CD4-positive, alpha-beta memory T cell (primary cell): Measurements from ENCODE around the gene PDE8A. TPM values are rescaled to one million over a fixed set of nuclear protein-coding genes. Genes with fewer than 3 reads are reported as not detected.
"Not testable (repeated sequence)": the region's sequence is repeated elsewhere in the genome, so short reads cannot be mapped to it uniquely, and the experiment has no call there.

Experiments used
- CTCF ChIA-PET: fragments of 350-600 bp; sonication (Branson Sonifier 250); formaldehyde crosslinking; loops from one replicate; lab custom pipeline; 2021; ENCODE audit warnings: inconsistent platforms; ENCODE audit not compliant: partially characterized antibody; lab: Charles Lee
- POLR2A ChIA-PET: fragments of 350-600 bp; sonication (Branson Sonifier 250); formaldehyde crosslinking; loops from one replicate; lab custom pipeline; 2021; ENCODE audit not compliant: partially characterized antibody; lab: Charles Lee
- DNase-seq, 5 donors: peaks; one replicate each; pipeline versions ENCODE4 v3.0.0 to v3.0.0-alpha.2; 2020 to 2022; ENCODE audit warnings: mixed read lengths in 1 of 5
- H3K27ac ChIP-seq: one replicate; pipeline ENCODE4 v1.7.0; 2013; ENCODE audit warnings: low read depth, low read length
- H3K27me3 ChIP-seq: 2 replicates; pipeline ENCODE4 v1.7.0; 2013; ENCODE audit warnings: mild to moderate bottlenecking, low read length, moderate library complexity; ENCODE audit not compliant: insufficient read depth
- H3K36me3 ChIP-seq: 2 replicates; pipeline ENCODE4 v1.7.0; 2013; ENCODE audit warnings: mild to moderate bottlenecking, low read length, moderate library complexity; ENCODE audit not compliant: insufficient read depth
- H3K4me1 ChIP-seq: 2 replicates; pipeline ENCODE4 v1.7.0; 2013; ENCODE audit warnings: mild to moderate bottlenecking, low read length, moderate library complexity; ENCODE audit not compliant: insufficient read depth
- H3K4me3 ChIP-seq, 2 donors: one replicate each; pipeline ENCODE4 v1.7.0; 2013; ENCODE audit warnings: low read length in 2 of 2, mild to moderate bottlenecking in 1 of 2
- H3K9me3 ChIP-seq, 2 donors: one replicate each; pipeline ENCODE4 v1.7.0; 2013; ENCODE audit warnings: low read length in 2 of 2, control low read depth in 1 of 2; ENCODE audit not compliant: control insufficient read depth in 1 of 2
- H3K27ac Mint-ChIP-seq, 7 donors: one replicate each; pipeline ENCODE4 v1.8.0; 2020 to 2021; ENCODE audit warnings: mixed read lengths in 7 of 7, mild to moderate bottlenecking in 6 of 7, inconsistent platforms in 3 of 7, moderate library complexity in 3 of 7
- H3K27me3 Mint-ChIP-seq, 2 donors: one replicate each; pipeline ENCODE4 v1.8.0; 2020 to 2021; ENCODE audit warnings: mixed read lengths in 2 of 2
- H3K36me3 Mint-ChIP-seq, 2 donors: one replicate each; pipeline ENCODE4 v1.8.0; 2020 to 2021; ENCODE audit warnings: mixed read lengths in 2 of 2, inconsistent platforms in 1 of 2, mild to moderate bottlenecking in 1 of 2
- H3K4me1 Mint-ChIP-seq, 4 donors: one replicate each; pipeline ENCODE4 v1.8.0; 2020 to 2021; ENCODE audit warnings: mixed read lengths in 4 of 4, mild to moderate bottlenecking in 1 of 4
- H3K4me3 Mint-ChIP-seq, 8 donors: one replicate each; pipeline ENCODE4 v1.8.0; 2020 to 2021; ENCODE audit warnings: mixed read lengths in 8 of 8, mild to moderate bottlenecking in 7 of 8, moderate library complexity in 6 of 8, inconsistent platforms in 3 of 8
- H3K9me3 Mint-ChIP-seq, 8 donors: one replicate each; pipeline ENCODE4 v1.8.0; 2020 to 2021; ENCODE audit warnings: mixed read lengths in 8 of 8, mild to moderate bottlenecking in 5 of 8, inconsistent platforms in 3 of 8, moderate library complexity in 1 of 8
- intact Hi-C: fragments of 100-400 bp; cut with micrococcal nuclease; formaldehyde crosslinking; loops from one replicate; pipeline ENCODE4 v1.15.1; 2023
- polyA plus RNA-seq, 2 donors: library from polyadenylated mRNA; unstranded; fragments of 300-500 nt; fragmentation: Illumina TruSeq; gene quantifications; one replicate each; pipeline ENCODE4 v1.2.3, GENCODE V29; 2021
- total RNA-seq, 2 experiments: library from RNA; stranded (reverse); gene quantifications; one replicate each; pipeline ENCODE4 v1.2.3, GENCODE V29; 2021

PDE8A gene
- total and polyA plus RNA-seq, 4 experiments from 2014 or later, result 1.9 to 41.3 (median 22.4) TPM

GRCh38 chr15:84981054-84981710, 474 bp upstream of the PDE8A start:
- Histone ChIP-seq H3K4me3 (peak overlapping the region; percentile 43 to 86), H3K36me3 (no peaks in the 10 kb centered on the region), H3K9me3 (no peaks in the 10 kb centered on the region), H3K27me3 (no peaks in the 10 kb centered on the region), H3K4me1 (peaks cover 42% of the 10 kb centered on the region), H3K27ac (peak overlapping the region; percentile 83)
- Mint-ChIP-seq H3K27me3 (no peaks in the 10 kb centered on the region), H3K27ac (peak overlapping the region; percentile 94 to 98 (median 97)), H3K4me1 (peaks cover 24 to 51% (median 38%) of the 10 kb centered on the region in 4 donors), H3K36me3 (peaks cover 0 to 12% of the 10 kb centered on the region in 2 donors), H3K4me3 (peak overlapping the region; percentile 89 to 98 (median 95)), H3K9me3 (no peaks in the 10 kb centered on the region)
- peak; percentile 95 to 99 (median 98) for DNase-seq
- intact Hi-C loops, result loop anchor here (1.0 to 2.0 kb wide), 4 partner anchors 9 to 400 kb away; partner anchors contain the start of genes AKAP13, WDR73 and ZSCAN2
- CTCF ChIA-PET, result interaction anchor here (0.8 to 2.6 kb wide), 10 partner anchors 8 to 410 kb away, joined by 3 to 8 read pairs (median 4); no protein-coding TSS in a partner anchor
- POLR2A ChIA-PET, result interaction anchor here (0.8 to 3.8 kb wide), 31 partner anchors 7 to 601 kb away, joined by 3 to 25 read pairs (median 5); partner anchors contain the start of genes SEC11A and WDR73

GRCh38 chr15:84982301-84982920, 755 bp downstream of the PDE8A start:
- Histone ChIP-seq H3K4me3 (peak overlapping the region; percentile 65 to 86), H3K27ac (peak overlapping the region; percentile 83), H3K4me1 (peaks cover 54% of the 10 kb centered on the region), H3K36me3 (no peaks in the 10 kb centered on the region), H3K27me3 (no peaks in the 10 kb centered on the region), H3K9me3 (no peaks in the 10 kb centered on the region)
- Mint-ChIP-seq H3K9me3 (peaks cover 0 to 1% (median 0%) of the 10 kb centered on the region in 8 donors), H3K27me3 (no peaks in the 10 kb centered on the region), H3K36me3 (peaks cover 0 to 12% of the 10 kb centered on the region in 2 donors), H3K4me3 (peak overlapping the region; percentile 94 to 99 (median 96)), H3K4me1 (peaks cover 30 to 62% (median 47%) of the 10 kb centered on the region in 4 donors), H3K27ac (peak overlapping the region; percentile 97 to 99 (median 98))
- ChIA-PET POLR2A (interaction anchor here (0.6 to 3.7 kb wide), 4 partner anchors 10 to 382 kb away, joined by 3 to 25 read pairs (median 4); no protein-coding TSS in a partner anchor), CTCF (no interaction called here)
- intact Hi-C loops, result loop anchor here (2.0 kb wide), 1 partner anchor 50 kb away; no protein-coding TSS in a partner anchor
- DNase-seq, result peak; percentile 56 to 84 (median 68)

GRCh38 chr15:84983294-84983693, 1.6 kb downstream of the PDE8A start:
- peaks cover 0 to 1% (median 0%) of the 10 kb centered on the region in 8 donors for H3K9me3 Mint-ChIP-seq
- no peak for DNase-seq
- intact Hi-C loops, result loop anchor here (2.0 kb wide), 1 partner anchor 50 kb away; no protein-coding TSS in a partner anchor
- POLR2A ChIA-PET, result interaction anchor here (1.4 to 3.7 kb wide), 2 partner anchors 9 to 20 kb away, joined by 3 to 25 read pairs; no protein-coding TSS in a partner anchor
- CTCF ChIA-PET, result interaction anchor here (1.2 kb wide), 1 partner anchor 61 kb away, joined by 3 read pairs; no protein-coding TSS in a partner anchor
- peak overlapping the region; percentile 94 to 99 (median 96) for H3K4me3 Mint-ChIP-seq
- no peaks in the 10 kb centered on the region for H3K27me3 Mint-ChIP-seq
- H3K36me3 ChIP-seq, result no peaks in the 10 kb centered on the region
- no peaks in the 10 kb centered on the region for H3K9me3 ChIP-seq
- peaks cover 62% of the 10 kb centered on the region for H3K4me1 ChIP-seq
- H3K27ac Mint-ChIP-seq, result peak overlapping the region; percentile 32 to 99 (median 98)
- H3K4me3 ChIP-seq, result peak overlapping the region in 1 of 2 donors; percentile 86
- H3K27me3 ChIP-seq, result no peaks in the 10 kb centered on the region
- peaks cover 0 to 12% of the 10 kb centered on the region in 2 donors for H3K36me3 Mint-ChIP-seq
- H3K4me1 Mint-ChIP-seq, result peaks cover 36 to 69% (median 52%) of the 10 kb centered on the region in 4 donors
- peak overlapping the region; percentile 19 for H3K27ac ChIP-seq

- H3K4me1 ChIP-seq, result peaks cover 66% of the 10 kb centered on the region
- CTCF ChIA-PET, result interaction anchor here (1.2 kb wide), 1 partner anchor 60 kb away, joined by 3 read pairs; no protein-coding TSS in a partner anchor
- no peaks in the 10 kb centered on the region for H3K36me3 ChIP-seq
- H3K27ac ChIP-seq, result peak overlapping the region; percentile 19
- no peak for DNase-seq
- H3K4me3 ChIP-seq, result peak overlapping the region in 1 of 2 donors; percentile 86
- H3K27me3 Mint-ChIP-seq, result no peaks in the 10 kb centered on the region
- POLR2A ChIA-PET, result interaction anchor here (1.4 to 3.7 kb wide), 2 partner anchors 8 to 19 kb away, joined by 3 to 25 read pairs; no protein-coding TSS in a partner anchor
- peaks cover 40 to 73% (median 57%) of the 10 kb centered on the region in 4 donors for H3K4me1 Mint-ChIP-seq
- intact Hi-C loops, result loop anchor here (2.0 kb wide), 1 partner anchor 49 kb away; no protein-coding TSS in a partner anchor
- peaks cover 0 to 12% of the 10 kb centered on the region in 2 donors for H3K36me3 Mint-ChIP-seq
- peak overlapping the region; percentile 22 to 99 (median 96) for H3K4me3 Mint-ChIP-seq
- no peaks in the 10 kb centered on the region for H3K9me3 ChIP-seq
- H3K27ac Mint-ChIP-seq, result peak overlapping the region in 6 of 7 donors; percentile 25 to 99 (median 86)
- no peaks in the 10 kb centered on the region for H3K27me3 ChIP-seq
- H3K9me3 Mint-ChIP-seq, result peaks cover 0 to 1% (median 0%) of the 10 kb centered on the region in 8 donors
These were observed 2.1 kb downstream of the PDE8A start for GRCh38 chr15:84983711-84984110.

GRCh38 chr15:84985158-84985557, 3.5 kb downstream of the PDE8A start:
- Mint-ChIP-seq H3K36me3 (peaks cover 0 to 12% of the 10 kb centered on the region in 2 donors), H3K4me3 (peak overlapping the region in 4 of 8 donors; percentile 26 to 65 (median 46)), H3K27ac (peak overlapping the region; percentile 19 to 99 (median 53)), H3K4me1 (peaks cover 46 to 80% (median 62%) of the 10 kb centered on the region in 4 donors), H3K9me3 (peaks cover 0 to 1% (median 0%) of the 10 kb centered on the region in 8 donors), H3K27me3 (no peaks in the 10 kb centered on the region)
- CTCF ChIA-PET, result no interaction called here
- Histone ChIP-seq H3K4me1 (peaks cover 73% of the 10 kb centered on the region), H3K27me3 (no peaks in the 10 kb centered on the region), H3K27ac (no peak overlapping the region), H3K4me3 (no peak overlapping the region), H3K9me3 (no peaks in the 10 kb centered on the region), H3K36me3 (no peaks in the 10 kb centered on the region)
- intact Hi-C loops, result no loop called here
- no peak for DNase-seq
- POLR2A ChIA-PET, result no interaction called here

GRCh38 chr15:84987351-84987750, 5.7 kb downstream of the PDE8A start:
- H3K36me3 Mint-ChIP-seq, H3K27me3 Mint-ChIP-seq, H3K27ac ChIP-seq, H3K27me3 ChIP-seq, H3K4me3 ChIP-seq, H3K9me3 ChIP-seq, DNase-seq, H3K36me3 ChIP-seq, intact Hi-C loops, H3K9me3 Mint-ChIP-seq: not testable (repeated sequence)
- Mint-ChIP-seq H3K27ac (peak overlapping the region in 6 of 7 donors; percentile 36 to 99 (median 86)), H3K4me1 (peaks cover 59 to 97% (median 79%) of the 10 kb centered on the region in 4 donors), H3K4me3 (peak overlapping the region in 3 of 8 donors; percentile 41 to 78 (median 45))
- POLR2A ChIA-PET, result interaction anchor here (0.6 to 2.8 kb wide), 4 partner anchors 8 to 356 kb away, joined by 3 to 24 read pairs (median 5); partner anchors contain the start of gene PDE8A
- CTCF ChIA-PET, result interaction anchor here (0.8 to 3.2 kb wide), 4 partner anchors 18 to 59 kb away, joined by 3 to 18 read pairs (median 7); no protein-coding TSS in a partner anchor
- peaks cover 91% of the 10 kb centered on the region for H3K4me1 ChIP-seq
